GM11168 (cell line): Measurements from ENCODE around the gene DENND1B.

ENCODE experiments used
- in situ Hi-C: fragments of 300-500 bp; cut with MboI; formaldehyde crosslinking; loops from one replicate; pipeline ENCODE4 v1.12.0; 2022; ENCODE audit warnings: low sequenced_read_pairs; ENCODE audit not compliant: unreplicated experiment

DENND1B gene, protein sequence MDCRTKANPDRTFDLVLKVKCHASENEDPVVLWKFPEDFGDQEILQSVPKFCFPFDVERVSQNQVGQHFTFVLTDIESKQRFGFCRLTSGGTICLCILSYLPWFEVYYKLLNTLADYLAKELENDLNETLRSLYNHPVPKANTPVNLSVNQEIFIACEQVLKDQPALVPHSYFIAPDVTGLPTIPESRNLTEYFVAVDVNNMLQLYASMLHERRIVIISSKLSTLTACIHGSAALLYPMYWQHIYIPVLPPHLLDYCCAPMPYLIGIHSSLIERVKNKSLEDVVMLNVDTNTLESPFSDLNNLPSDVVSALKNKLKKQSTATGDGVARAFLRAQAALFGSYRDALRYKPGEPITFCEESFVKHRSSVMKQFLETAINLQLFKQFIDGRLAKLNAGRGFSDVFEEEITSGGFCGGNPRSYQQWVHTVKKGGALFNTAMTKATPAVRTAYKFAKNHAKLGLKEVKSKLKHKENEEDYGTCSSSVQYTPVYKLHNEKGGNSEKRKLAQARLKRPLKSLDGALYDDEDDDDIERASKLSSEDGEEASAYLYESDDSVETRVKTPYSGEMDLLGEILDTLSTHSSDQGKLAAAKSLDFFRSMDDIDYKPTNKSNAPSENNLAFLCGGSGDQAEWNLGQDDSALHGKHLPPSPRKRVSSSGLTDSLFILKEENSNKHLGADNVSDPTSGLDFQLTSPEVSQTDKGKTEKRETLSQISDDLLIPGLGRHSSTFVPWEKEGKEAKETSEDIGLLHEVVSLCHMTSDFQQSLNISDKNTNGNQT

DNA sequence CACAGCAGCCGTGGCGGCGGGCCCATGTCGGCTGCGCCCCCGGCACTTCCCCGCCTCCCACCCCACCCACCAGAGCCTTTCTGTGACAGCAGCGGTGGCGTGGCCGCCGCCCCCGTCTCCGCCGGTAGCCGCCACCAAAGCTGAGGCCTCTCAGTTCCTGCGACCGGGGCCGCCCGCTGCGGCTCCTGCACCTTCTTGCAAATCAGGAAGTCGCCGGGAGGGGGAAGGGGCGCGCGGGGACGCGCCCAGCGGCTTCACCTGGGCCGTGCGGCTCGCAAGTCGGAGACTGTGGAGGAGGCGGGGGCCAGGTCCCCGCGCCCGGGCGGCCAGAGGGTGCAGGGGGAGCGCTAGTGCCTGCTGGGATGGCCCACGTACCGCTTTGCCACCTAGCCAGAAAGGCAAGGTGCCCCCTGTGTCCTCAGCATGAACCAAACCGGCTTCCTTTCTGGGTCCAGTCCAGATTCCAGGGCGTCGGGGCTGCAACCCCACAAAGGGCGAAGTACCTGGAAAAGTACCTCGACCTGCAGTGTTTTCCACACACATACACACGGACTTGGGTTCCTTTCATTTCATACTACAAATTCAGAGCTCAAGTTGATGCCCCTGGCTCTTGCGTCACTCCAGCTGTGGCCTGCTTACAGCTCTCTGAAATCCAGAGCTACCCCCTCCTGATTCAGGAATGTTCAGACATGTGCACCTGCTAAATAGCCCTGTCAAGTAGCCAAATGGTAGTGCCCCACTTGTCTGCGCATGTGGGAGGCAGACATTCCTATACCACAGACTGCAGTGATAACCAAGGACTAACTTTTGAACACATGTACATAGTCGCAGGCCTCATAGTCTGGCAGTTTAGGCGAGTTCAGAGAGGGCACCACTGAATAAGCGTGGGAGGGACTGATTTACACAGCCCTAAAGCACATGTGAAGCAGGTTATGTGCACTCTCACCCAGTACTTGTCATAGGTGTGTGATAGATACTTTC lies at the start of gene DENND1B:
DENND1B (minus strand) TSS at position 199 of the 981 bp plus-strand sequence. CDS start 325 bp downstream, outside the sequence.
- in situ Hi-C loops, result no loop called here

DNA sequence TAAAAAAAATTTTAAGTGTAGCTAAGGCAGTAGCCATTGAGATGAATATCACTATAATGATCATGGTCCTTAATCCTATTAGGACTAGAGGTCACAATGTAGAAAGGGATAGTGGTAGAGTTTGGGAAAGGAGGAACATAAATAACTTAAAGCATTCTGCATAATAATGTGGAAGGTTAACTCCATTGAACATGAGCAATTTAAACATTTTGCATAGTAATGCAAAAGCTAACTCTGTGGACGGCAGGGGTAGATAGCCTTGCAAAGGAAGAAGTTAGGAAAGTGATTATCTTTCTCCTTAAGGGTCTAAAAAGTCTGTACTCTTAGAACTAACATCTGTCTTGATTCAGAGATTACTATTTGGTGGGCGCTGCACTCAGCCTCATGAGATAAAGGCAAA lies 39.0 kb upstream of the DENND1B start:
- in situ Hi-C loops, result no loop called here

DNA sequence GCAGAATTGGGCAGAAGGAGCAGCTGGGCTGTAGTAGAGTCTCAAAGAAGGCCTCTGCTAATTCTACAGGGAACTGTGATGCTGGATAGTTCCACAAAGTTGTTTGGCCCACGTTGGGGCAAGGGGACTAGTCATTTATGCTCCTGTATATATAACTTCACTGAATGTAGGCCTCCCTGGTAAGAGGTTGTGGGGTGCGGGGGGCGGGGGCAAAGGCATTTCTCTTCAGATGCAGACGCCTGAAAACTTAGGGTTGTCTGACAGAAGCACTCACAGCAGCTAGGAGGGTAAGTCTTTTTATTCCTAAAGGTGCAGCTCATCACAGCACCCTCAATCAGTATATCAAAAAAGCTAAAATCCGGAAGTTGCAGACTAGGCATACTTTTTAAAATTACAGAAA lies 38.5 kb upstream of the DENND1B start:
- in situ Hi-C loops, result no loop called here

DNA sequence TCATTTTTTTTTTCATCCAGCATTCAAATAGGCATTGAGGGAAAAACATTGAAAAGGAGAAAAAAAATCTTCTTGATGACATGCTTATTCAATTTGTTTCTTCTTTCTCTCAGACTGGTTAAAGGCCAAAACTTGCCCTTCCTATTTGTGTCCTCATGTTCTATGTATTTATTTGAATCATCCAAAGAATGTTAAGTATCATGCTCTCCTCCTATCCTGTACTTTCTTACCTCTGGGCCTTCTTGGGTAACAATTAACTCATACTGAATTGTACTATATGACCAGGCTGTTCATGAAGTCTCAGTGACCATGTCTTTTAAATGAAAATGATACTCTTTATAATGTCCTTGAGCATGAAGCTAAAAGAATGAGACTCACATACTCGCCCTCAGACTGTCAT lies 36.5 kb upstream of the DENND1B start:
- in situ Hi-C loops, result no loop called here

DNA sequence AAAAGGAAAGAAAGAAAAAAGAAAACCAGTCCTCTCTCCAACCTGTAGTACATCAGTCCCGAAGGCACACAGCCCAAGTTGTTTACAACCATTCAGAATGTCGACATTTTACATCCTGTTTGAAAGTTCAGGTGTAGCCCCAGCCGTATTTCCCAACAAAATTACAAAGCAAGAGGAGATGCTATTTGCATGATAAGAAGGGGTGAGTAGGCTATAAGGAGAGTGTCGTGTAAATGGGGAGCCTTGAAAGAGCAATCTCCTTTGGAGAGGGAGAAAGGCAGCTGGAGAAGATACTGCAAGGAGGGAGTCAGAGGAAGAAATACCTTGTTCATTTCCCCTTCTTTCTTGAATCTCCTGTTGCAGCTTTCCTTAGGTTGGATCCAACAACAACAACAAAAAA lies 35.5 kb upstream of the DENND1B start:
- in situ Hi-C loops, result no loop called here

DNA sequence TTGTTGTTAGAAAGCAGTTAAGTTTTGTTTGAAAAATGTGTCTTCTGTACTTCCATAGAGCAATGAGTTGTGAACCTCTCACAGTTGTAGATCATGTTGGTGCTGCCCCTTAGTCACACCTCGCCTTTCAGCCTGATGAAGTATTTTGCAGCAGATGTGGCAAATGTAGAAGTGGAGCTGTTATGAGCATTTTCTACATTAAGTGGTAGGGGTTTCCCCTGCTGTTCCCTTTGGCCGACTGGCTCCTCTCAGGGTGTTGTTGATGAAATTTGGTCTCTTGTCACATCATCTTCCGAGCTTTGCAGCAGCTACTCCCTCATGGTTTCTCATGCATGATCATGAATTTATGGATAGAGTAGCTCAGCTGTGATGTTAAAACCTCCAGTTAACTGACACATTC lies 33.6 kb upstream of the DENND1B start:
- in situ Hi-C loops, result no loop called here

DNA sequence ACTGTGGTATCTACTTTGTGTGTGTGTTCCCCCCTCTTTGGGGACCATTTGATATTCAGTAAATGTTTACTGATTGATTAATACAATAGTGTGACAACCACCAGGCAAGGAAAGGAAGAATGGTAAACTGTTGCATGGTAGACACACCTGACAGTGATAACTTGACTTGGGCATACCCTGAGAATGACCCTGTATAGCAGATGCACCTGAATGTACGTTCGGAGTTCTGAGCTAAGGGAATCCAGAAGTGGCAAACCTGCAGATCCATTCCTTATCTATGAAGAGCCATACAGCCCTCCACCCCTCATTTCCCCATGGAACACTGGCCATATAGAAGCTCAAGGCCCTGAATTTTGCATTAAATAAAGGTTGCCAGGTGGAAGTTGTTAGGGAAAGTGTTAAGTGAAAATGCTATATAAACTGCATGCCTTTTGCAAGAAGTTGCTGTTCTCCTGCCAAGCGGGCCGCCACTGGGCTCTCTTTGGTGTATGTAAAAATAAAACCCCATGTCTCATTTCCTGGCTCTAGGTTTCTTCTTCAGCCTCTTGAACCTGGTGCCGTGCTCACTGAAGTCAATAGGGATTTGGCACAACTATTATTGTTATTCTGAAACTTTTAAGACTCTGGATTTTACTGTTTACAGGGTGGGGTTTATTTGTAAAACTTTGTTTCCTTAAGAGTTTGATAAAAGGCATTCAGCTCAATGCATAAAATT lies 32.6 kb upstream of the DENND1B start:
- in situ Hi-C loops, result no loop called here

DNA sequence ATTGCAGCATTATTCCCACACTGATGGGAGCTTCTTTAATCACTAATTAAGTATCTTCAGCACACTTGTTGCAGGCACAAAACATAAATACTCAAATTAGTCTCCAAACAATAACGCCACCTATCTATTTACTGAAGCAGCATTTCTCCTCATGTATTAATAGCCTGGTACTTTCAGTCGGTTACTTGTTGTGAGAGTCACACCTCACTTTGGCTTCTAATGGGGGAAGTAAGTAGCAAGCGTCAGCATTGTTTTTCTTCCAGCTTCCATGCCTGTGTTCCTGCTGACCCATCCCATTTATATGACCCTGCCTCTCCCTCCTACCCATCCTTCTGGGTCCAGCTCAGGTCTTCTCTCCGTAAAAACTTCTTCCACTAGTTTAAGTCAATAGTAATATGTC lies 31.9 kb upstream of the DENND1B start:
- in situ Hi-C loops, result no loop called here

DNA sequence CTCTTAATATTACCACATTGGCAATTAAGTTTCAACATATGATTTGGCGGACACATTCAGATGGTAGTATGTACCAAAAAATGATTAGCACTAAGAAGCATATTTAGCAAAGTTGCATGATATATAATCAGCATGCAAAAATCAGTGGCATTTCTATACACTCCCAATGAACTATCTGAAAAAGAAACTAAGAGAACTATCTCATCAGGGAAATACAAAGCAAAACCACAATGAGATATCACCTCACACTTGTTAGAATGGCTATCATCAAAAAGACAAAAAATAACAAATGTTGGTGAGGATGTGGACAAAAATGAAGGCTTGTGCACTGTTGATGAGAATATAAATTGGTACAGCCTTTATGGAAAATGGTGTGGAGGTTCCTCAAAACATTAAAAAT lies 31.4 kb upstream of the DENND1B start:
- in situ Hi-C loops, result no loop called here

DNA sequence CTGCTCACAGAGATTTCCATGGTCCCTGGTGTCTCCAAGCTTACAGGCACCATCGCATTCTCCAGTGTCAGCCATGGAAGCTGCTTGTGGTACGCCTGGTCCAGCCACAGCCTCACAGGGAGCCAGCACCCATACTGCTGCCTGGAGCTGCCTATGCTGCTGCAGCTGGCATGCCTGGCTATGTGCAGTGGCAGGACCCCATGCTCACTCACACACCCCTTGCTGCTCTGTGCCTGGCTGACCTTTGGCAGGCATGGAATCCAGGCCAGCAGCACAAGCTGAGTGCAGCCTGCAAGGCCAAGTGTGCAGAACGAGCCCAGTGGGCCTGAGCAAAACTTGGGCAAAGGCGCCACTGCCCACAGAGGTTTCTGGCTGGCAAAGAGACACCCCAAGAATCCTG lies 26.4 kb upstream of the DENND1B start:
- in situ Hi-C loops, result no loop called here

DNA sequence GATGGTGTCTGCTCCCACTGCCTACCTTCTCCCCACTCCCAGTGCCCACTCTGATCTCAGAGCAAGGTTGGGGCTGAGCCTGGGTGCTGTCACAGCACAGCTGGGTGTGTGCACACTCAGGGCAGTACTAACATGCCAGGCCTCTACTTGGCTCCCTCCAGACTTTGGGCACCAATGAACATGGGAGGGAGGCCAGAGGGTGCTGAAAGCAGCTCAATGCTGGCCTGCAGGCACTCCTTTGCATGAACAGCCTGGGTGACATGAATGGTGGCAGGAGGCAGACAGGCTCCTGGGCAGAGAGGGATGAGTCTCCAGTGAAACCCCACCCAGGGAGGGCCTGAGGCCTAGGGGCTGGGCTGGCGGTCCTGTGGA lies 25.8 kb upstream of the DENND1B start:
- in situ Hi-C loops, result no loop called here

DNA sequence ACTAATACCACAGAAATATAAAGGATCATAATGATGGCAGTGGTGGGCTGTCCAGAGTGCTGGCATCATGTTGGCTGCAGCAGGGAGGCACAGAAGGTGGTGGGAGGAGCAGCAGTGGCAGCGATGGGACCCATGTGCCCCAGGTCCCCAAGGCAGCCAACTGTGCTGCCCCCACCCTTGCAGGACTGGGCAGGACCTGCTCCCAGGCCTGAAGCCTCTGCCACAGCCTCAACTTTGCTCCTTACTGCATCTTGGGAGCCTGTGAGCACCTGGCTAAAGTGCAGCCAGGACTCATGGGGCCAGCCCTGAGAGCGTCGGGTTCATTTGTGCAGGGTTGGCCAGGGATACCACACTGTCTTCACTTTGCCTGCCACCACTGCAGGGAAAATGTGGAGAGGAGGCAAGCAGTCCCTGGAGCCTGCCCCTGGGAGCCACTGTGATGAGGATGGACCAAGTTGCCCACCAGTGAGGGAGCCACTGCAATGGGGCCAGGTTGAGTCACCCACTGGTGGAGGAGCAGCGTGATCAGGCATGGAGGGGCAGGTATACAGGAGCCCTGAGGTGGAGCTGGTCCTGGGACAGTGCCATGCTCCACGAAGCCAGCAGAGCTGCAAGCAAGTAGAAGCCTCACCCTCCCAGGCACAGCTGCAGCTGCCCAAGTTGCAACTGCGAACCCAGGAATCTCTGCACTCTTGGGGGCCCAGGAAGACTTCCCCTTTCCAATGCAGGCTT lies 25.3 kb upstream of the DENND1B start:
- in situ Hi-C loops, result no loop called here

DNA sequence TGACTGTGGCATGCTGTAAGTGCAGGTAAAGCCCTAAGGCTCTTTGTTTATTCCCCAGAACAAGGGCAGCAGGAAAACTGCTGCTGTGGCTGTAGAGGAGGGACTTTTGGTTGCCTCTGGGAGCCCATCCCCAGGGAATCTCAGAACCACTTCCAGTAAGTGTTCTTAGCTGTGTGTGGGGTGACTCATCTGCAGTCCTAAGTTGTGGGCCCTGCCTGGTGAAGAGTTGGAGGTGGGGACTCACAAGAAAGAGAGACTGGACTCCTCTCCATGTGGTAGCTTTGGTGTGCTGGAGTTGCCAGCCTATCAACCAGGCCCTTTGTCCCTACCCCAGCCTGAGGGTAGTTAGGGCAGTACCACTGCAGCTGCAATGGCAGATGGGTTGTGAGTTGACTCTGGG lies 24.0 kb upstream of the DENND1B start:
- in situ Hi-C loops, result no loop called here

DNA sequence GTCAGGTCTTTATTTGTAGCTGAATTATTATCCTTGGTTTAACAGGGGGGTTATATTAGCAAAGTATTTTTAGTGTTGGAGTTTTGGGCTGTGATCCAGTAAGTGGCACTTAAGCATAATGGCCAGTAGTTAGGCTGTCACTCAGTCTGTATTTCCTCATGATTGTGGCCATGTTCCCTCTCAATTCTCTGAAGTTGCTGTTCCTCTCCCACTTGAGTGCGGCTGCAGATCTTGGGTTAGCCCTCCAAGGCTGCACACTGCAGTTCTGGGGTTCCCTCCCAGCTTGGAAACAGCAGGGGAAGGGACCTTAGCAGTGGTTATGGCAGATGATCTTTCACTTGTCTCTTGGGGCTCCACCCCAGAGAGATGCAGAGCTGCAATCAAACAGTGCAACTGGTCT lies 23.2 kb upstream of the DENND1B start:
- in situ Hi-C loops, result no loop called here

DNA sequence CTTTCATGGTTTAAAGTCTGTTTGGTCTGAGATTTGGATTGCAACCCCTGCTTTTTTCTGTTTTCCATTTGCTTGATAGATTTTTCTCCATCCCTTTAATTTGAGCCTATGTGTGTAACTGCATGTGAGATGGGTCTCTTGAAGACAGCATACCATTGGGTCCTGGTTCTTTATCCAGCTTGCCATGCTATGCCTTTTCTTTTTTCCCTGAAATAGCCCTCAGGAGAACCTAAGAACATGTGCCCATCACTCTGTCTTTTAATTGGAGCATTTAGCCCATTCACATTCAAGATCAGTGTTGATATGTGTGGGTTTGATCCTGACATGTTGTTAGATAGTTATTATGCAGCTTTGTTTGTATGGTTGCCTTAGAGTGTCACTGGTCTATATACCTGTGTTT lies 21.7 kb upstream of the DENND1B start:
- in situ Hi-C loops, result no loop called here

DNA sequence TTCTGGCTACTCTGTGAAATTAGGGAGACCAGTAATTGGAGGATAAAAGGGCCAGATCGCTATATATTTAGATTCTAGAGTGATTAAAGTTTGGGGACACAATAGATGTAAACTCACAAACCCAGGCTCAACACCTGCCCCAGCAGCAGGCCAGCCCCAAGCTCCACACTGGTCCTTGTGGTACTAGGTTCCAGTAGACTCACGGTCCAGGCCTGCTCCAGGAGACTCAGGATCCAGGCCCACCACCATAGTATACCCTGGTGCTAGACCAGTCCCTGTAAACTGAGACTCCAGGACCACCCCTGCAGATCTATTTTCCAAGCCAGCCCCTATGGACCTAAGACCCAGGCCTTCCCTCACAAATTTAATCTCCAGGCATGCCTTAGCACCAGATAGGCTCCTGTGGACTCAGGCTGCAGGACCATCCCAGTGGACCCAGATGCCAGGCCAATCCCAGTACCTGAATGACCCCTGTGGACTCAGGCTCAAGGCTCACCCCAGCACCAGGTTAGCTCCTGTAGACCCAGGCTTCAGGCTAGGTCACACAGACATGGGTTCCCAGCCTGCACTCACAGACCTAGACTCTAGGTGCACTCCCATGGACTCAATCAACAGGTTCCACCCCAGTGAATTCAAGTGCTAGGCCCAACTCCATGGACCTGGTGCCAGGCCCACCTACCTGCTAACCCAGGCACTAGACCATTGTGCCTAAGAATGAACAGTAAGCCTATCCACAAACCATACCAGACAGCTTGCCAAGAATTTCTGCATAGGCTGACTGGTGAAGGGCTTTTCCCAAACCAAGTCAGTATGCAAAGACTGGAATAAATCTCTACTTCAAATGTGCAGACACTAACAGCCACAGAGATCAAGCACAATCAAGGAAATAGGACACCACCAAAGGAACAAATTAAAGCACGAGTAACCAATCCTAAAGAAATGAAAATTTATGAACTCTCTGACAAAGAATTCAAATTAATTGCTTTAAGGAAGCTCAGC lies 13.8 kb upstream of the DENND1B start:
- in situ Hi-C loops, result no loop called here

DNA sequence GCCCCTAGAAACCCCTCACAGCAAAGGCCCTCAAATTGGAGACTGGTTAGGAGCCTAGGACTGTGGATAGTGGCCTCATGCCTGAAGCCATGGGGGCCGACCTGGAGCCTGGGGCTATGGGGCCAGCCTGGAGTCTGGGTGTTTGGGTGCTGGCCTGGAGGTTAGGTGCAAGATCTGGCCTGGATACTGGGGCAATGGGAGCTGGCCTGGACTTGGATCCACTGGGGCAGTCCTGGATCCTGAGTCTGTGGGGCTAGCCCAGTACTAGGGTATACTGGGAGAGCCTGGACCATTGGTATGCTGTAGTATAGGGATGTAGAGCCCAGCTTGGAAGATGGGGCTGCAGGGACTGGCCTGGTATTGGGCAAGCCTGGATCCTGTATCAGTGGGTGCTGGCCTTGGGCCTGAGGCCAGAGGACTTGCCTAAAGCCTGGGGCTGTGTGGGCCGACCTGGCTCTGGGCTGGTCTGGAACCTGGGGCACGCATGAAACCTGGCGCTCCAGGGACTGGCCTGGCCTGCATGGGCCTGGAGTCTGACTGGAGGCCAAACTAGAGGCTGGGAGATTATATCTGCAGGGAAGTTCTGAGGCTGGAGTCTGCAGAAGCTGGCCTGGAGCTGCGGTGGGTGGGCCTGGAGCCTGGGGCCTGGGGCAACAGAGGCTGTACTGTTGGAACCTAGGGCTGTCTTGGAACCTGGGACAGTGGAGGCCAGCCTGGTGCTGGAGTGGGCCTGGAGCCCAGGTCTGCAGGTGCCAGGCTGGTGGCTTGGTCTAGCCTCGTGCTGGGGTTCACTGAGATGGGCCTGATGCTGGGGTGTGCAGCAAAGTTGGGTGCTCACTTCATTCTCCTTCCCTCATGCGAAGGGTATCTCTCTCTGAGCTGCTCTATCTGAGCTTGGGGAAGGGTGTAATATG lies 12.6 kb upstream of the DENND1B start:
- in situ Hi-C loops, result no loop called here
